WTC11 (cell line): ENCODE data around the gene TSPAN18. TPM values are rescaled to one million over a fixed set of nuclear protein-coding genes. Genes with fewer than 3 reads are reported as not detected.

Experiments
- ATAC-seq: fragments of 200-7000 bp; cut with Tn5 transposase; 2 replicates; pipeline ENCODE4 v1.10.0; 2021; ENCODE audit warnings: mild to moderate bottlenecking, moderate library complexity
- CTCF ChIA-PET: fragments of 300-600 bp; sonication (Branson Sonifier 250); formaldehyde crosslinking; loops from one replicate; lab custom pipeline; 2021; ENCODE audit warnings: antibody characterized with exemption; lab: Charles Lee
- POLR2A ChIA-PET: fragments of 350-600 bp; sonication (Branson Sonifier 250); formaldehyde crosslinking; loops from one replicate; lab custom pipeline; 2021; ENCODE audit warnings: antibody characterized with exemption; lab: Charles Lee
- DNase-seq: peaks from one replicate; pipeline ENCODE4 v3.0.0; 2021; ENCODE audit warnings: low spot score
- H3K27ac Mint-ChIP-seq: 2 replicates; pipeline ENCODE4 v1.8.0; 2021; ENCODE audit warnings: mixed read lengths
- H3K27me3 Mint-ChIP-seq: 2 replicates; pipeline ENCODE4 v1.8.0; 2021; ENCODE audit warnings: low read depth, mild to moderate bottlenecking, moderate library complexity, mixed read lengths
- H3K36me3 Mint-ChIP-seq: 2 replicates; pipeline ENCODE4 v1.8.0; 2021; ENCODE audit warnings: mixed read lengths
- H3K4me1 Mint-ChIP-seq: 2 replicates; pipeline ENCODE4 v1.8.0; 2022; ENCODE audit warnings: mixed read lengths
- H3K4me3 Mint-ChIP-seq: 2 replicates; pipeline ENCODE4 v1.8.0; 2021; ENCODE audit warnings: mild to moderate bottlenecking, moderate library complexity, mixed read lengths
- H3K9me3 Mint-ChIP-seq: 2 replicates; pipeline ENCODE4 v1.8.0; 2021; ENCODE audit warnings: mixed read lengths
- AFF4 ChIP-seq: sonication (generic); formaldehyde crosslinking; IDR thresholded peaks from 2 replicates; pipeline ENCODE4 v1.8.1; 2023; ENCODE audit warnings: mild to moderate bottlenecking, missing genetic modification reagents, borderline replicate concordance
- ATF1 ChIP-seq: sonication (generic); formaldehyde crosslinking; IDR thresholded peaks from 2 replicates; pipeline ENCODE4 v1.8.1; 2023; ENCODE audit warnings: mild to moderate bottlenecking, moderate library complexity, missing genetic modification reagents
- CTCF ChIP-seq: fragments of 200-600 bp; IDR thresholded peaks from 2 replicates; pipeline ENCODE4 v1.8.0; 2022; ENCODE audit warnings: antibody characterized with exemption
- E2F1 ChIP-seq: sonication (generic); formaldehyde crosslinking; IDR thresholded peaks from 2 replicates; pipeline ENCODE4 v1.8.0; 2022; ENCODE audit warnings: mild to moderate bottlenecking, missing genetic modification reagents
- E2F5 ChIP-seq: sonication (generic); formaldehyde crosslinking; IDR thresholded peaks from 2 replicates; pipeline ENCODE4 v1.8.1; 2022; ENCODE audit warnings: mild to moderate bottlenecking, moderate library complexity, missing genetic modification reagents
- ELF4 ChIP-seq: sonication (generic); formaldehyde crosslinking; IDR thresholded peaks from 2 replicates; pipeline ENCODE4 v1.8.1; 2022; ENCODE audit warnings: low read depth, mild to moderate bottlenecking, moderate library complexity, missing genetic modification reagents
- ETV6 ChIP-seq: sonication (generic); formaldehyde crosslinking; IDR thresholded peaks from 2 replicates; pipeline ENCODE4 v1.8.1; 2022; ENCODE audit warnings: mild to moderate bottlenecking, missing genetic modification reagents
- GRHL2 ChIP-seq: fragments of 250-450 bp; sonication (Bioruptor Pico); IDR thresholded peaks from 2 replicates; pipeline ENCODE4 v1.8.0; 2022; ENCODE audit warnings: mild to moderate bottlenecking, moderate library complexity; ENCODE audit not compliant: insufficient replicate concordance, severe bottlenecking
- JAZF1 ChIP-seq: fragments of 250-450 bp; sonication (Bioruptor Pico); IDR thresholded peaks from 2 replicates; pipeline ENCODE4 v1.9.0; 2021; ENCODE audit warnings: moderate library complexity, mild to moderate bottlenecking, inconsistent platforms
- PREB ChIP-seq: sonication (generic); formaldehyde crosslinking; IDR thresholded peaks from 2 replicates; pipeline ENCODE4 v1.8.1; 2022; ENCODE audit warnings: mild to moderate bottlenecking, missing genetic modification reagents, moderate library complexity, borderline replicate concordance
- RORB ChIP-seq: fragments of 250-450 bp; sonication (Bioruptor Pico); IDR thresholded peaks from 2 replicates; pipeline ENCODE4 v1.9.0; 2021; ENCODE audit warnings: mild to moderate bottlenecking
- SP1 ChIP-seq: sonication (generic); formaldehyde crosslinking; conservative IDR thresholded peaks from 2 replicates; pipeline ENCODE4 v1.8.1; 2022; ENCODE audit warnings: missing genetic modification reagents
- STAT6 ChIP-seq: sonication (generic); formaldehyde crosslinking; conservative IDR thresholded peaks from 2 replicates; pipeline ENCODE4 v1.8.1; 2023; ENCODE audit warnings: mild to moderate bottlenecking, low read depth, missing genetic modification reagents, moderate library complexity
- ZBTB43 ChIP-seq: sonication (generic); formaldehyde crosslinking; IDR thresholded peaks from 2 replicates; pipeline ENCODE4 v1.8.1; 2023; ENCODE audit warnings: mild to moderate bottlenecking, missing genetic modification reagents
- ZNF281 ChIP-seq: sonication (generic); formaldehyde crosslinking; IDR thresholded peaks from 2 replicates; pipeline ENCODE4 v1.8.0; 2023; ENCODE audit warnings: mild to moderate bottlenecking, missing genetic modification reagents
- ZNF317 ChIP-seq: sonication (generic); formaldehyde crosslinking; IDR thresholded peaks from 2 replicates; pipeline ENCODE4 v1.8.1; 2023; ENCODE audit warnings: low read depth, mild to moderate bottlenecking, moderate library complexity, missing genetic modification reagents, borderline replicate concordance
- ZNF396 ChIP-seq: fragments of 250-450 bp; sonication (Bioruptor Pico); IDR thresholded peaks from 2 replicates; pipeline ENCODE4 v1.8.0; 2021; ENCODE audit warnings: mild to moderate bottlenecking, moderate library complexity, borderline replicate concordance
- total RNA-seq: library from RNA; stranded (reverse); gene quantifications from 3 replicates; pipeline ENCODE4 v1.2.3, GENCODE V29; 2021

TSPAN18 gene
- total RNA-seq, 1 experiment from 2014 or later = 44.7 TPM

GRCh38 chr11:44909557-44909956 lies 182.8 kb downstream of the TSPAN18 start (continued):
- TF ChIP-seq ZNF281 (CRISPR knock-in tag) (no peak), PREB (CRISPR knock-in tag) (no peak)

- Mint-ChIP-seq H3K9me3 (no peaks in the 10 kb centered on the region), H3K36me3 (no peaks in the 10 kb centered on the region), H3K4me3 (no peak overlapping the region), H3K27me3 (no peaks in the 10 kb centered on the region), H3K4me1 (peaks cover 42% of the 10 kb centered on the region), H3K27ac (no peak overlapping the region)
- ChIA-PET CTCF (interaction anchor here (0.6 to 8.2 kb wide), 59 partner anchors 10 to 353 kb away, joined by 3 to 135 read pairs (median 9); partner anchors contain the start of gene CD82), POLR2A (no interaction called here)
- no peak for DNase-seq
- ATAC-seq = no peak
- no peak for TF ChIP-seq ATF1 (CRISPR knock-in tag)
- no peak for TF ChIP-seq GRHL2 (CRISPR knock-in tag)
- TF ChIP-seq ELF4 = no peak
- no peak for TF ChIP-seq ZNF317 (CRISPR knock-in tag)
- TF ChIP-seq ZBTB43 (CRISPR knock-in tag) = no peak
- no peak for TF ChIP-seq RORB (CRISPR knock-in tag)
- no peak for TF ChIP-seq JAZF1
- no peak for TF ChIP-seq AFF4 (CRISPR knock-in tag)
- no peak for TF ChIP-seq CTCF
- no peak for TF ChIP-seq ZNF396 (CRISPR knock-in tag)
- TF ChIP-seq SP1 = no peak
- TF ChIP-seq E2F1 = no peak
- no peak for TF ChIP-seq ETV6 (CRISPR knock-in tag)
- TF ChIP-seq E2F5 (CRISPR knock-in tag) = no peak
- no peak for TF ChIP-seq STAT6 (CRISPR knock-in tag)
These were observed 183.8 kb downstream of the TSPAN18 start for GRCh38 chr11:44910591-44910990.
